Right atrium auricular region (tissue), 2 donors: ENCODE data around the gene TPP2. TPM values are rescaled to one million over a fixed set of nuclear protein-coding genes. Genes with fewer than 3 reads are reported as not detected.

ENCODE experiments used
- DNase-seq: peaks from one replicate; pipeline ENCODE4 v3.0.0-alpha.2; 2019; ENCODE audit warnings: low spot score
- H3K27ac ChIP-seq, 2 donors: fragments of 200-600 bp; sonication (generic); 1 replicate in 1 of 2; 2 replicates in 1 of 2; pipeline ENCODE4 v1.5.1; 2016 to 2019
- H3K27me3 ChIP-seq, 2 donors: fragments of 200-600 bp; sonication (generic); one replicate each; pipeline versions ENCODE4 v1.5.1 to v1.6.0; 2017 to 2019
- H3K36me3 ChIP-seq: fragments of 200-600 bp; sonication (generic); one replicate; pipeline ENCODE4 v1.5.1; 2016
- H3K4me1 ChIP-seq, 2 donors: fragments of 200-600 bp; sonication (generic); one replicate each; pipeline versions ENCODE4 v1.5.1 to v1.6.0; 2017 to 2019
- H3K4me3 ChIP-seq, 2 donors: fragments of 200-600 bp; sonication (generic); 1 replicate in 1 of 2; 2 replicates in 1 of 2; pipeline ENCODE4 v1.5.1; 2017 to 2019; ENCODE audit warnings: mild to moderate bottlenecking in 1 of 2, moderate library complexity in 1 of 2
- H3K9me3 ChIP-seq, 2 donors: fragments of 200-600 bp; sonication (generic); one replicate each; pipeline ENCODE4 v1.5.1; 2019
- CTCF ChIP-seq, 2 donors: fragments of 200-600 bp; sonication (generic); IDR thresholded peaks; one replicate each; pipeline ENCODE4 v1.5.1; 2019; ENCODE audit warnings: antibody characterized with exemption in 2 of 2
- total RNA-seq, 2 donors: library from RNA; depleted of rRNA; stranded (reverse); fragments of >200 nt; gene quantifications; one replicate each; pipeline ENCODE4 v1.1.0, GENCODE V29; 2016

Gene TPP2
- total RNA-seq, 2 donors from 2014 or later = 28.6 to 59.9 TPM

- Histone ChIP-seq H3K4me1 (no peaks in the 10 kb centered on the region), H3K27me3 (no peaks in the 10 kb centered on the region), H3K36me3 (no peaks in the 10 kb centered on the region), H3K9me3 (no peaks in the 10 kb centered on the region), H3K27ac (no peak overlapping the region), H3K4me3 (no peak overlapping the region)
- no peak for TF ChIP-seq CTCF (IDR thresholded peaks at IDR 0.05)
- DNase-seq = no peak
Measured at GRCh38 chr13:102586615-102587014, 10.2 kb upstream of the TPP2 start.

GRCh38 chr13:102587916-102588315 lies 8.9 kb upstream of the TPP2 start:
- TF ChIP-seq CTCF (IDR thresholded peaks at IDR 0.05) = no peak
- no peak overlapping the region for H3K27ac ChIP-seq
- peaks cover 0 to 6% of the 10 kb centered on the region in 2 donors for H3K4me1 ChIP-seq
- no peak for DNase-seq
- no peaks in the 10 kb centered on the region for H3K27me3 ChIP-seq
- no peaks in the 10 kb centered on the region for H3K9me3 ChIP-seq
- no peak overlapping the region for H3K4me3 ChIP-seq
- no peaks in the 10 kb centered on the region for H3K36me3 ChIP-seq

- Histone ChIP-seq H3K36me3 (no peaks in the 10 kb centered on the region), H3K27ac (no peak overlapping the region), H3K4me1 (peaks cover 0 to 7% of the 10 kb centered on the region in 2 donors), H3K27me3 (no peaks in the 10 kb centered on the region), H3K4me3 (no peak overlapping the region), H3K9me3 (no peaks in the 10 kb centered on the region)
- TF ChIP-seq CTCF (IDR thresholded peaks at IDR 0.05) = no peak
- no peak for DNase-seq
Measured at GRCh38 chr13:102589301-102589822, 7.4 kb upstream of the TPP2 start.

- Histone ChIP-seq H3K27ac (peak overlapping the region; percentile 59 to 74), H3K36me3 (no peaks in the 10 kb centered on the region), H3K27me3 (no peaks in the 10 kb centered on the region), H3K9me3 (no peaks in the 10 kb centered on the region), H3K4me3 (peak overlapping the region; percentile 43 to 60), H3K4me1 (peaks cover 0 to 15% of the 10 kb centered on the region in 2 donors)
- DNase-seq = peak; percentile 84
- TF ChIP-seq CTCF (IDR thresholded peaks at IDR 0.05) = peak; percentile 39 to 76
Measured at GRCh38 chr13:102591988-102592781, 4.6 kb upstream of the TPP2 start.

GRCh38 chr13:102593466-102593865 lies 3.3 kb upstream of the TPP2 start:
- Histone ChIP-seq H3K27ac (no peak overlapping the region), H3K4me1 (peaks cover 0 to 22% of the 10 kb centered on the region in 2 donors)
- TF ChIP-seq CTCF (IDR thresholded peaks at IDR 0.05) = no peak

More at GRCh38 chr13:102593466-102593865, 3.3 kb upstream of the TPP2 start:
- Histone ChIP-seq H3K4me3 (no peak overlapping the region), H3K27me3 (no peaks in the 10 kb centered on the region), H3K36me3 (no peaks in the 10 kb centered on the region), H3K9me3 (no peaks in the 10 kb centered on the region)
- DNase-seq = no peak
